ENCODE data around the gene PALMD.

- TF ChIP-seq CTCF (IDR thresholded peaks at IDR 0.05) (no peak), ZFX (IDR thresholded peaks at IDR 0.05; ENCODE audit: borderline replicate concordance) (no peak)
These were observed 26.3 kb upstream of the PALMD start for GRCh38 chr1:99619583-99619982.
